Ishikawa (cell line): ENCODE results near the gene HOXD4.

Experiments used
- EP300 ChIP-seq: IDR thresholded peaks from 2 replicates; pipeline ENCODE4 v1.6.1; 2012; ENCODE audit warnings: borderline replicate concordance
- RAD21 ChIP-seq: IDR thresholded peaks from 2 replicates; pipeline ENCODE4 v1.6.1; 2012; ENCODE audit warnings: low read depth
- TEAD4 ChIP-seq: IDR thresholded peaks from 2 replicates; pipeline ENCODE4 v1.6.1; 2012
- TF ChIP-seq, protein P1 (sequence below): IDR thresholded peaks from 2 replicates; pipeline ENCODE4 v1.6.1; 2012

- TF ChIP-seq TEAD4 (no peak), EP300 (no peak), RAD21 (no peak)
- TF ChIP-seq, protein P1, sequence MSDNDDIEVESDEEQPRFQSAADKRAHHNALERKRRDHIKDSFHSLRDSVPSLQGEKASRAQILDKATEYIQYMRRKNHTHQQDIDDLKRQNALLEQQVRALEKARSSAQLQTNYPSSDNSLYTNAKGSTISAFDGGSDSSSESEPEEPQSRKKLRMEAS, result no peak
Measured at GRCh38 chr2:176109192-176109901, 42.0 kb upstream of the HOXD4 start.
